HG03442 (cell line): Measurements from ENCODE around the gene IGFLR1.
A peak's percentile ranks its signal among the peaks of the same experiment; 100 is the strongest.
"Not testable (repeated sequence)": the region's sequence is repeated elsewhere in the genome, so short reads cannot be mapped to it uniquely, and the experiment has no call there.

Experiments
- ATAC-seq: cut with Tn5 transposase; IDR thresholded peaks from one replicate; pipeline ENCODE4 v1.9.1; 2021; ENCODE audit warnings: mild to moderate bottlenecking, moderate library complexity; ENCODE audit not compliant: unreplicated experiment

IGFLR1 gene

GRCh38 chr19:35777961-35778360, 35.7 kb upstream of the IGFLR1 start:
- no peak for ATAC-seq

- ATAC-seq: no peak
Observed at GRCh38 chr19:35777086-35777841, 35.0 kb upstream of the IGFLR1 start.

- ATAC-seq: no peak
Observed at GRCh38 chr19:35776102-35776788, 34.0 kb upstream of the IGFLR1 start.

GRCh38 chr19:35775298-35776101, 33.2 kb upstream of the IGFLR1 start, which contains the start of gene ARHGAP33:
TSS of gene ARHGAP33 (plus strand) at chr19:35775564. CDS start at chr19:35775659, 95 bp downstream.
- peak; percentile 89 for ATAC-seq

GRCh38 chr19:35775046-35775297, 32.7 kb upstream of the IGFLR1 start:
- ATAC-seq: no peak

- ATAC-seq: no peak
Observed at GRCh38 chr19:35774274-35775045, 32.2 kb upstream of the IGFLR1 start.

GRCh38 chr19:35773020-35773806, 31.0 kb upstream of the IGFLR1 start:
- no peak for ATAC-seq

GRCh38 chr19:35772362-35772761, 30.1 kb upstream of the IGFLR1 start:
- ATAC-seq: not testable (repeated sequence)

- no peak for ATAC-seq
Observed at GRCh38 chr19:35768082-35768421, 25.8 kb upstream of the IGFLR1 start.

GRCh38 chr19:35767288-35768081, 25.2 kb upstream of the IGFLR1 start:
- no peak for ATAC-seq

- ATAC-seq: no peak
Observed at GRCh38 chr19:35766571-35767104, 24.4 kb upstream of the IGFLR1 start.

- ATAC-seq: no peak
Observed at GRCh38 chr19:35764432-35765315, 22.4 kb upstream of the IGFLR1 start.

GRCh38 chr19:35760711-35761349, 18.6 kb upstream of the IGFLR1 start:
- ATAC-seq: no peak

GRCh38 chr19:35759697-35760096, 17.4 kb upstream of the IGFLR1 start:
- no peak for ATAC-seq

GRCh38 chr19:35757749-35758608, 15.7 kb upstream of the IGFLR1 start, which contains the start of gene PROSER3:
TSS of gene PROSER3 (plus strand) at chr19:35758176. CDS start at chr19:35758216, 40 bp downstream.
- peak; percentile 94 for ATAC-seq

GRCh38 chr19:35757231-35757748, 15.0 kb upstream of the IGFLR1 start:
- no peak for ATAC-seq
